GM10847 (cell line): ENCODE measurements around the gene CLEC17A.
A peak's percentile ranks its signal among the peaks of the same experiment; 100 is the strongest.

Source experiments
- POLR2A ChIP-seq: IDR thresholded peaks from 2 replicates; pipeline ENCODE4 v1.6.1; 2011; ENCODE audit not compliant: insufficient read length; ENCODE audit errors: extremely low read depth

CLEC17A gene

GRCh38 chr19:14582894-14583340, at the start of gene CLEC17A:
CLEC17A (plus strand) TSS chr19:14583084; CDS start chr19:14583161, 77 bp downstream.
- TF ChIP-seq POLR2A, result peak; percentile 93

- no peak for TF ChIP-seq POLR2A
These were observed 49.4 kb upstream of the CLEC17A start for GRCh38 chr19:14533450-14533849.

GRCh38 chr19:14536926-14537692, 45.8 kb upstream of the CLEC17A start:
- TF ChIP-seq POLR2A, result no peak

GRCh38 chr19:14540741-14541525, 42.0 kb upstream of the CLEC17A start:
- TF ChIP-seq POLR2A, result no peak

- TF ChIP-seq POLR2A, result no peak
These were observed 40.1 kb upstream of the CLEC17A start for GRCh38 chr19:14542711-14543328.

- no peak for TF ChIP-seq POLR2A
These were observed 38.8 kb upstream of the CLEC17A start for GRCh38 chr19:14544047-14544446.

GRCh38 chr19:14544977-14545715, 37.7 kb upstream of the CLEC17A start:
- TF ChIP-seq POLR2A, result no peak

- no peak for TF ChIP-seq POLR2A
These were observed 37.2 kb upstream of the CLEC17A start for GRCh38 chr19:14545716-14546082.

- no peak for TF ChIP-seq POLR2A
These were observed 32.6 kb upstream of the CLEC17A start for GRCh38 chr19:14550201-14550754.

GRCh38 chr19:14553042-14553938, 29.6 kb upstream of the CLEC17A start:
- no peak for TF ChIP-seq POLR2A

- TF ChIP-seq POLR2A, result no peak
These were observed 29.0 kb upstream of the CLEC17A start for GRCh38 chr19:14553939-14554243.

GRCh38 chr19:14554382-14554812, 28.5 kb upstream of the CLEC17A start:
- TF ChIP-seq POLR2A, result no peak

- no peak for TF ChIP-seq POLR2A
These were observed 26.8 kb upstream of the CLEC17A start for GRCh38 chr19:14555918-14556661.
